HuH-7.5 (cell line): ENCODE measurements around the gene CIT.

Experiments
- DNase-seq: peaks from one replicate; pipeline ENCODE4 v3.0.0; 2011; ENCODE audit warnings: low spot score

The CIT gene

DNA sequence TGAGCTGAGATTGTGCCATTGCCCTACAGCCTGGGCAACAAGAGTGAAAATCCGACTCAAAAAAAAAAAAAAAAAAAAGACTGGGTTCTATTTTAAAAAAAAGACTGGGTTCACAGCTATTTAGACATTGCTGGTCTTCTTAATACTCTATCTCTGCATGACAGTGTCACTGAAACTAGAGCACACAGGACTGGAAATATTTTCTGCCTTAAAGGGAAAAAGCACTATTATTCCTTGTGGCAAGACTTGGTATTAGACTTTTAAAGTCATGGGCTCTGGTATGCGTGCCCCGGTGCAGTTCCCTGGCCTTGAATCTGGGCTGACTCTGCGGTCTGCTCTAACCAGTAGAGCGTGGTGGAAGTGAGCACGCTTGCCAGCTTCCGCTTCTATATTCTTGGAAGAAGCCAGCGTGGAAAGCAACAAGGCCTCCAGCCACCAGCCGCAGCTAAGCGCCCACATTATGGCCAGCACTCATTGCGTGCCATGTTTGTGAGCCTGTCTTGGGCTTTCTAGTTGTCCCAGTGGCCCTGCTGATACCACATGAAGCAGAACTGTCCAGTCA is 177.8 kb downstream of the CIT start:
- DNase-seq = no peak

DNA sequence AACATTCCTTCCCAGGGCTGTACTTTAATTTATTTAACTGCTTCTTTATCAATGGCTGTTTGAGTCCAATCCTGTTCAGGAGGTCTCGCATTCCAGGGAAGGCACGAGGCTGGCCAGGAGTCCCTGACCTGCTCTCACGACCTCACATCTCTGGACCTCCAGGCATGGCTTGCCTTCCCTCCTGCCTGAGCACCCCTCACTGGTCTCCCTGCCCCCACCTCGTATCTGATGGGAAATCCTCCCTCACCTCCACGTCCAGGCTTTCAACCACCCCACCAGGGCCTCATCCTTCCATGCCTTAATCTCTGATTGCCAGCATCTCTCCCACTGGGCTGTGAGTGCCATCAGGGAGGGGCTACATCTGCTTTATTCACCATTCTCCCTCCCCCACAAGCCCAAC is 180.2 kb downstream of the CIT start:
- DNase-seq = no peak

GRCh38 chr12:119695034-119695433 is 182.1 kb downstream of the CIT start:
- peak; percentile 25 for DNase-seq

DNA sequence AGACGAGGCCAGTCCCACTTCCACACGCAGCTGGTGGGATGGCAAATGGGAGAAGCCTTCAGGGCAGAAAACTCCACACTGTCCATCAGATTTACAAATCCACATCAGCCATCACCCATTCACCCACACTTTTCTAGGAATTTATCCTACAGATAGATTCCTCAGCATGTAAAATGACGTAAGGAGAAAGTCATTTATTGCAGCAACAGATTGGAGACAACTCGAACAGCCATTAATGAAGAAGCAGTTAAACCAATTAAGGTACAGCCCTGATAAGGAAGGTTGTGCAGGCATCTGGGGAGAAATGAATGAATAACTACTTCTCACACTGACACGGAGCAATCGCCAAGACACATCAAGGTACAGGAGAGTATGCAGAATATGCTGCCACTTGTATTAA is 183.0 kb downstream of the CIT start:
- no peak for DNase-seq

DNA sequence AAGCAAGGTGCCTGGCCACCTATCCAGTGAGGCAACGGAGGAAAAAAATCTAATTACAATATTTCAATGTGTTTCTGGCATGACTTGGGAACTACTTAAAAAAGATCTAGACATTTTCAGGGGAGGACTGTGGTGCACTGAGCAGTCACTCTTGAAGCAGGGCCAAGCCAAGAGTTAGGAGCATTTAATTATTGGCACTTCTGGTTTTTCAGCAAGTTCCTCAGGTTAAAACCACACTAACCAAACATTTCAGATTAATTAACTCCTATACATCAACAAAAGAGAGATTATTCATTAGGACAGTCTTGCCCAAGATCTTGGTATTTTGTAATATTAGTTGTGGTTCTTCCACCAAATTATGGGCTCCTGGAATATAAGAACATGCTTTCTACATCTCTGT is 183.6 kb downstream of the CIT start:
- no peak for DNase-seq

DNA sequence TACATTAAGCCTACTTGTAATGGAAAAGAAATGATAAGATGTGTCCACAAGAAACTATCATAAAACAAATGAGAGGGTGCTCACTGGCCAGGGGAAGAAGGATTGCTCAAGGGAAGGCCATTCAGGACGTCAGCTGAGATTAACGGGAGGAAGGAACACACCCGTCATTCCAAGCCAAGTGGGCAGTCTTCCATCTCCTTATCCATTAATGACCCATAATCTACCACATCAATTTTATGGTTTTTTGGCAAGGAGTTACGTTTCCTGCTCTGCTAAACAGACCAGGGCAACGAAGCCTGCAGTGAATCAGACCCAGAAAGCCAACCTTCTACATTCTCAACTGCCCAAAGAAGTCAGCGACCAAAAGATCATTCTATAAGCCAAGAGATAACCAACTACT is 184.1 kb downstream of the CIT start:
- DNase-seq = no peak

- DNase-seq = no peak
These were observed 184.7 kb downstream of the CIT start for GRCh38 chr12:119692410-119692809.

DNA sequence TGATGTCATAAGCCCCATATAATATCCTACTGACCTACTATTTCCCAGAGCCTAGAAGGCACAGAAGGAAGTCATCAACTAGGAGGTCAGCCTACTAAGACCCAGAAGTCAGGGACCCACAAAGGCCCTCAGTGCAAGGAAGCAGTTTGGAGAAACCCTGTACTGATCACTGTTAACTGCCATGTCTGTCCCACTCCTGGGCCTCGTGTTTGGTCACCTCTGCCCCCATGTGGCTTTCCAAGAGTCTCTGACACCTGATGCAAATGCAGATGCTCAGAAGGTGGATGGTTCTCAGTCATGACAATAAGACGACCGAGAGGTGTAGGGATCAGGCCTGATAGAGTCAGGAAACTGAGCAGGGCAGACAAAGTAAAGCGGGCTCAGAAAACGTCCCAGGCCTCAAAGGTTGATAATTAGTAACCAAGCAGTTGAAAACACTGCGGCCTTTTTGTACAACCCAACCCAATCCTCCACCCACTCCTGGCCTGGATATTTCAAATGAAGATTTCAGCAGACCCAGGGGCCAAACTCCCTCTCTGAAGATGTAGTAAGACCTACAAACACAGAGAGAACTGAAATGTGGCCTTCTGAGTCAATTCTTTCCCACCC is 185.8 kb downstream of the CIT start:
- DNase-seq = no peak

DNA sequence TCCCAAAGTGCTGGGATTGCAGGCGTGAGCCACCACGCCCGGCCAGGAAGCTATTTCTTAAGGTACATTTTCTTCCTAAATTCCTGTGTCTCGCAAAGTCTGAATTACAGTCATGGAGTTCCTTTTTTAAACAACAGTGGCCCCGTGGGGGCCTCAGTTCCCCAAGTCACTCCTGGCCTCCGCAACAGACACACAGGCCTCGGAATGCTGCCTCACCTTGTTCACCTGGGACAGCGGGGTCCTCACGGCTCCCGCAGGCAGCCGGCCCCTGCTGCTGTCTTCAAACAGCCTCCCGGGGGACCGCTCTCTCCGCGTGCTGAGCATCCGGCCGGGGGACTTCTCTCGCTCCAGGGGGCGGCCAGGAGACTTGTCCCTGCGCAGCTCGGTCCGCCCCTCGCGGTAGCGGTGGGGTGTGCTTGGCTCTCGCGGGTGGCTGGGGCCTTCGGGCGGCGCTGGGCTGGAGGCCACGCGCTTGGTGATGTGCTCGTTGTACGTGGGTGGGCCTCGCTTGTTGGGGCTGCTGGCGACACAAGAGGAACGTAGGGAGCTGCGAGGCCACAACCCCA is 187.1 kb downstream of the CIT start:
- DNase-seq = no peak

DNA sequence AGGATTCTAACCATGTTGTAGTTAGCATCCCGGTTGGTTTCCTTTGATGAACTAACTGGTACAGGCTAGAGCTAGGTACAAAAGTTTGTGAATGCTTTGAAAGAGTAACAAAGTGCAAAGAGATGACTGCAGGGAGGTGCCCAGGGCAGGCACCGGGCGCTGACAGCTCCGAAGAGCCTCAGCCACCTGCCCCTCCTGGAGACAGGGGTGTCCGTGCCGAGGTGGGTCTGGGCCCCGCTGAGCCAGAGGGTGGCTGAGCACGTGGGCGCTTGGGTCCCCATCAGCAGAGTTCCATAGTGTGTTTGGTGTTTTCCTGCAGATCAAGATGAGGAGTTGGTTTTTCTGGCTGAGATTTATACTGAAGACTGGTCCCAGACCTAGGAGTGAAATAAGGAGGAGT is 189.2 kb downstream of the CIT start:
- DNase-seq = no peak

DNA sequence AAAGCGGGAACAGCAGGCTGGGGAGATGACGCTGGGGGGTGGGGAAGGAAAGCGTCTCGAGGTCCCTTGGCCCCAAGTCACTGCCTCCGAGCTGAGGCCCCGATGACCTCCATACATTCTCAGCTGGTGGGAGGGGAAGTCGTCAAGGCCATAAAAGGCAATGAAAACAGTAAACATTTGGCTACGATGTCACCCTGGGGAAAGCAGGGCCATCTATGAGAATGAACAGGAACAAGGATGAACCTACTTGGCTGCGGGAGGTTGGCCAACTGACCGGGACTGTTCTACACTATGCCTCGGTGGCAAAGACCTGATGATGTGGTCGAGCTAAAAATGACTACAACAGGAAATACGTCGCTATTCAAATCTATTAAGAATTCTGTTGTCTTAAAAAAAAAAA is 189.7 kb downstream of the CIT start:
- no peak for DNase-seq

DNA sequence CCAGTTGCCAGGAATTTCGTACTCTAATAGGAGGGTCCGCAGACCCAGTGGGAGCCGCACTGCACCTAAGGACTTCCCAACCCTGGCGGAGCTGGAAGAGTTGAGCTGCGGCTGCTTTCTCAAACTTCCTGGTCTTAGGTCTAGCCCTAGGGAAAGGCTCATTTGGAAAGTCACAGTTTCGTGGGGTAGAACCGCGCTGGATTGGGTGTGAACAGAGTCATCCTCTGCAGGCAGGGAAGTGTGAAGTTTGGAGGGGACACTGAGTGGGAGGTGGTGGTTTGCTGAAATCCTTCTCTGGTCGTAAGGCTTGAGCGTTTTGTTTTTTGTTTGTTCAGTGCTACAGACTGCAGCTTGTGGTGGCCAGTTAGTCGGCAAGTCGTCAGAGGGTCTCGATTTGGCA is 190.3 kb downstream of the CIT start:
- DNase-seq = no peak

DNA sequence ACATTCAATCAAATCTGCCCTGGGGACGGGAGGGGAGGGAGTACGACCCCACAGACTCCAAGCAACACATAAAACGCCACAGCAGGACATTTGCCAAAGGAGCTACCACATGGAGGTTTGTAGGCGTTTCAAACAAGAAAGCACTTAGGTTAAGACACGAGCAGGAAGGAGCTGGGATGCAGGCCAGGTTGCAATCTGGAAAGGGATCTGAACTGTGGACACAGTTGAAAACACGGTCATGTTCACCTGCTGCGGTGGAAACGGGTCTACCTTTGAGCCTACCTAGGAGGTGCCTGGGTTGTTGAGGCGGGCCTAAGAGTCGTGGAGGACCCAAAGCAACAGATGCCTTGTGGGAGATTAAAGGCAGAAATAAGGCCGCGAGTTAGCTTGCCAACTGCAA is 190.8 kb downstream of the CIT start:
- DNase-seq = no peak

GRCh38 chr12:119685375-119685774 is 191.7 kb downstream of the CIT start:
- DNase-seq = no peak

- no peak for DNase-seq
These were observed 192.3 kb downstream of the CIT start for GRCh38 chr12:119684711-119685369.

DNA sequence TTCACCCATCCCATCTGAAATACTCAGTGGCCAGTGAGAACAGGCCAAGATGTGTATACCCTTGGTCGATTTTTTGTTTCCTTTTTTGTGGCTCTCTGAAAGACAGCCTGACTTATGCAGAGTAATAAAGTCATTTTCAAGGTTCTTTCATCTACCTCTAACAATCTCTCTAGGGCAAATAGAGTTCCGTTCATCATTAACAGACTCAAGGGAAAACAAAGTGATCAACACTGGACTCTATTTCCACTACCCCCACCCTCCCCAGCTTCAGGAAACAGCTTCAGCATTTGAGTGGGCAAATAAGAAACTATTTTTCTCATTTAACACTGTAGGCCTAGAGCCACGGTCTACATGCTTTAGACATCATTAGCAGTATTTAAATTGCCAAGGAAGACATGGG is 193.3 kb downstream of the CIT start:
- no peak for DNase-seq

DNA sequence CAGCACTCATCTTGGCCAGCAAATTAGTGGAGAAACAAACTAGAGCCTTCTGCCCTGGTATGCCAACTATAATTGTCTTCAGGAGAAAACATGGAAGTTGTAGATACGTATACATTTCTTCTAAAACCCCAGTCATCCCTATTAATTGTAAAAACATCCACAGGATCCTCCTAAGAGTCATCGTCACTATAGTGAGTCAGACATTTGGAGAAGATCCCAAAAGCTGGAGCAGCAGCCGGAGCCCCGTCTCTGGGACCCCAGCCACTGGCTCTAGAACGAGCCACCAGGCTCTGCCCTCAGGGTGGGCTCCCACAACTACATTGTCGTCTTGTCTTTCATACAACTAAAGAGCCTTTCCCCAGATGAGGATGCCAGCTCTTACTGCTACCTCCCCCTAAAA is 193.7 kb downstream of the CIT start:
- no peak for DNase-seq

- no peak for DNase-seq
These were observed 194.4 kb downstream of the CIT start for GRCh38 chr12:119682639-119683252.

GRCh38 chr12:119681728-119682638 is 195.1 kb downstream of the CIT start:
- no peak for DNase-seq

DNA sequence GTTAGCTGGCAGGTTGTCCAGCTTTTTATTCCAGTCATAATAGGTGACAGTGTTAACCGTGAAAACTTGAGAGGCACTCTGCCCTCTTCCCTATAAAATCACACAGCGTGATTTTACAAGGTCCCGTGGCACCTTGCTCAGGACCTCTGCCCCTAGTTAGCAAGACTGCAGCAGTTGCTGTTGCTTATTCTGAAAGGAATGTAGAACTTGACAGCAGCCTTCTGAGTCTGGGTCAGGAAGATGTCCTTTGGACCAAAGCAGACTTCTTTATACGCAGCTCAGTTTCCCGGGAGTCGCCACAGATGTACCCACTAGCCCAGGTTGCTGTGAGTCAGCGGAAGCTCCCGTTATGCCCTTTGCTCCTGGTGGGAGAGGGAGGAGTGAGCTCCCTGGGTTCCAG is 196.0 kb downstream of the CIT start:
- DNase-seq = no peak

DNA sequence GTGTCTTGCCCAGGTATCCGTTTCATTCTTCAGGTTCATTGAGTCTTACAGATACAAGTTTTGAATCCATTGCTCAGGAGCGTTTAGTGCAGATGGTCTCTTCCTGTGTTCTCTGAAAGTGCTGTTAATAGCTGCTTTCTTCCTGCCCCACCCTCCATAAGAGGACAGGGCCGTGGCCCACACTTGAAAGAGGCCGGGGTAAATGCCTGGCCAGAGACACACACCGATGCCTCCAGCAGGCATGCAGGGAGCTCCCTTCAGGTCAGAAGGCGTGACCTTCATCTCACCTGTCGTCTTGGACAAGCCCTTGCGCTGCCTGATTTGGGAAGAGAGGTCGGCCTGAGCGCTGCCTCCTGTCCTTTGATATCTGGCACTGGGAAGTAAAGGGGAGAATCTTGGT is 197.6 kb downstream of the CIT start:
- DNase-seq = no peak

- no peak for DNase-seq
These were observed 198.0 kb downstream of the CIT start for GRCh38 chr12:119679081-119679480.
